GM19240 (cell line): ENCODE measurements around the gene SSH3.
A peak's percentile ranks its signal among the peaks of the same experiment; 100 is the strongest.

ENCODE experiments used
- DNase-seq: peaks from one replicate; pipeline ENCODE4 v3.0.0; 2011; ENCODE audit warnings: low spot score; ENCODE audit not compliant: insufficient read length

Gene SSH3

GRCh38 chr11:67279589-67280340 is 23.6 kb upstream of the SSH3 start:
- no peak for DNase-seq

GRCh38 chr11:67280341-67280787 is 23.0 kb upstream of the SSH3 start:
- no peak for DNase-seq

- DNase-seq: no peak
These were observed 22.4 kb upstream of the SSH3 start for GRCh38 chr11:67280788-67281551.

GRCh38 chr11:67281552-67282150 is 21.7 kb upstream of the SSH3 start:
- no peak for DNase-seq

GRCh38 chr11:67282155-67282875 is 21.0 kb upstream of the SSH3 start:
- no peak for DNase-seq

GRCh38 chr11:67282876-67283371 is 20.4 kb upstream of the SSH3 start:
- no peak for DNase-seq

GRCh38 chr11:67283481-67283963 is 19.8 kb upstream of the SSH3 start:
- DNase-seq: no peak

GRCh38 chr11:67284811-67285540 is 18.4 kb upstream of the SSH3 start:
- DNase-seq: no peak

GRCh38 chr11:67285541-67286498 is 17.5 kb upstream of the SSH3 start:
- no peak for DNase-seq

- no peak for DNase-seq
These were observed 16.6 kb upstream of the SSH3 start for GRCh38 chr11:67286621-67287333.

- DNase-seq: no peak
These were observed 15.8 kb upstream of the SSH3 start for GRCh38 chr11:67287355-67288197.

- DNase-seq: no peak
These were observed 15.2 kb upstream of the SSH3 start for GRCh38 chr11:67288198-67288451.

- peak; percentile 98 for DNase-seq
These were observed 14.7 kb upstream of the SSH3 start for GRCh38 chr11:67288452-67289225.

- DNase-seq: no peak
These were observed 14.1 kb upstream of the SSH3 start, which contains the start of gene ANKRD13D for GRCh38 chr11:67289226-67289650. Gene ANKRD13D (plus strand): TSS chr11:67289303. CDS start chr11:67289461, 158 bp downstream.

- DNase-seq: no peak
These were observed 13.5 kb upstream of the SSH3 start for GRCh38 chr11:67289651-67290479.

GRCh38 chr11:67290801-67291200 is 12.5 kb upstream of the SSH3 start:
- DNase-seq: no peak
